Measurements from ENCODE around the gene NT5DC3. TPM values are rescaled to one million over a fixed set of nuclear protein-coding genes. Genes with fewer than 3 reads are reported as not detected.

The NT5DC3 gene
- total RNA-seq, 6 donors from 2014 or later: 3.8 to 29.3 (median 7.3) TPM

DNA sequence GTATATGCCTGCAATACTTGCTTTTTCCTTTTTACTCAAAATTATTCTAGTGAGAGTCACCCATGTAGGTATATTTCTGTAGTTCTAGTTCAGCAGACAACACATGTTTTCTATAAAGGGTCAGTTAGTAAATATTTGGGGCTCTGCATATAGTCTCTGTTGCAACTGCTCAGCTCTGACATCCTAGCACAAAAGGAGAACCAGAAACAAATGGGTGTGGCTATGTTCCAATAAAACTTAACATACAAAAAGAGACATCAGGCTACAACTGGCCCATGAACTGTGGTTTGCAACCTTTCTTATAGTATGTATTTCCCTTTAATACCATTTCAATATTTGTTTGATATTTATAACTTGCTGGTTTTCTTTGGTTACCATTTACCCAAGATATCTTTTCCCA is 11.9 kb downstream of the NT5DC3 start:
- ATAC-seq (ENCODE audit: low FRiP score in 2 of 2): peak in 1 of 2 donors; percentile 65
- TF ChIP-seq, protein P1, sequence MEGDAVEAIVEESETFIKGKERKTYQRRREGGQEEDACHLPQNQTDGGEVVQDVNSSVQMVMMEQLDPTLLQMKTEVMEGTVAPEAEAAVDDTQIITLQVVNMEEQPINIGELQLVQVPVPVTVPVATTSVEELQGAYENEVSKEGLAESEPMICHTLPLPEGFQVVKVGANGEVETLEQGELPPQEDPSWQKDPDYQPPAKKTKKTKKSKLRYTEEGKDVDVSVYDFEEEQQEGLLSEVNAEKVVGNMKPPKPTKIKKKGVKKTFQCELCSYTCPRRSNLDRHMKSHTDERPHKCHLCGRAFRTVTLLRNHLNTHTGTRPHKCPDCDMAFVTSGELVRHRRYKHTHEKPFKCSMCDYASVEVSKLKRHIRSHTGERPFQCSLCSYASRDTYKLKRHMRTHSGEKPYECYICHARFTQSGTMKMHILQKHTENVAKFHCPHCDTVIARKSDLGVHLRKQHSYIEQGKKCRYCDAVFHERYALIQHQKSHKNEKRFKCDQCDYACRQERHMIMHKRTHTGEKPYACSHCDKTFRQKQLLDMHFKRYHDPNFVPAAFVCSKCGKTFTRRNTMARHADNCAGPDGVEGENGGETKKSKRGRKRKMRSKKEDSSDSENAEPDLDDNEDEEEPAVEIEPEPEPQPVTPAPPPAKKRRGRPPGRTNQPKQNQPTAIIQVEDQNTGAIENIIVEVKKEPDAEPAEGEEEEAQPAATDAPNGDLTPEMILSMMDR (IDR thresholded peaks at IDR 0.05): no peak
- TF ChIP-seq POLR2A (IDR thresholded peaks at IDR 0.05): no peak
- TF ChIP-seq POLR2AphosphoS5 (IDR thresholded peaks at IDR 0.05): no peak
- no peak for TF ChIP-seq EP300 (IDR thresholded peaks at IDR 0.05)

DNA sequence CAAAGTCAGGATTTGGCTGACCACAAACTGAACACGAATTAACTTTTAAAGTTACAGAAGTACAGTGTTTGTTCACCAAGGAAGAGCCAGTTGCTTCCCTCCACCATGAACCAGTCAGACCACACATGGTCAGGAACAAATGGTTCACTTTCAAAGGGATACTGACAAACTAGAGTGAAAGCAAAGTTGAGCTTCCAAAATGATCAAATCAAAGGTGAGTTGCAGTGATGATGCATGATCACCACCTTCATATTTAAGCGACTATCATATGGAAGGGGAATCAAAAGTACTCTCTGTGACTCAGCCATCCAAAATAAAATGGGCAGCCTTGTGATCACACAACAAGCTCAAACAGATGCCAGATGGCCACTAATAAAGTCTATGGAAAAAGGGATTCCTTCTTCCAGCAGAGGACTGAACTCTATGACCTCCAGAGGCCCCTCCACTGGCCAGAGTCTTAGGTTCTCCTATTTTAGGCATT is 13.1 kb downstream of the NT5DC3 start:
- no peaks in the 10 kb centered on the region for H3K36me3 ChIP-seq
- ATAC-seq (ENCODE audit: low FRiP score in 2 of 2) (no peak), DNase-seq (no peak)
- H3K27ac ChIP-seq: no peak overlapping the region
- H3K4me1 ChIP-seq: peaks cover 0 to 3% (median 0%) of the 10 kb centered on the region in 4 donors
- no peaks in the 10 kb centered on the region for H3K27me3 ChIP-seq
- 58 to 66% methylated on average over 2 of the region's 2 CpGs for WGBS, 2 donors
- no peak overlapping the region for H3K4me3 ChIP-seq
- H3K9me3 ChIP-seq: no peaks in the 10 kb centered on the region
- no peak for TF ChIP-seq POLR2A (IDR thresholded peaks at IDR 0.05)
- no peak for TF ChIP-seq POLR2AphosphoS5 (IDR thresholded peaks at IDR 0.05)
- TF ChIP-seq, protein P1 (IDR thresholded peaks at IDR 0.05): no peak
- no peak for TF ChIP-seq EP300 (IDR thresholded peaks at IDR 0.05)

More for the DNA sequence above, 11.9 kb downstream of the NT5DC3 start:
- Histone ChIP-seq H3K27ac (no peak overlapping the region), H3K4me1 (peaks cover 0 to 5% (median 0%) of the 10 kb centered on the region in 4 donors), H3K4me3 (no peak overlapping the region), H3K27me3 (no peaks in the 10 kb centered on the region), H3K36me3 (no peaks in the 10 kb centered on the region), H3K9me3 (no peaks in the 10 kb centered on the region)
- DNase-seq: no peak

DNA sequence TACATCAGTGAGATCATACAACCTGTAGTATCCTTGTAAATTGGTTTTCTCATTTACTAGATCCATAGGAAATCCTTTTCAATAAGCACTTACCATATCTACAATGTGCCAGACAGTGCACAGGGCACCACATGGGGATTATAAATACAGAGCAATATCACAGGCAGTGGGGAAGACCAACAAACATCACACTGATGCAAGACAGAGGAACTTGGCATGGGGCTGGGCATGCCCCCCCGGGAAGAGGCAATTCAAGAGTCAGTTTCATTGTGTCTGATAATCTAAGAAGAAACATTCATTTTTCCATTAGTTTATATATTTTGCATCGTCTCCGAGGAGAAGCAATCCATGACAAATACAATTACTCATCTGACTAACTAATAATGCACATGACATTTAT is 16.2 kb downstream of the NT5DC3 start:
- Histone ChIP-seq H3K27ac (no peak overlapping the region), H3K27me3 (no peaks in the 10 kb centered on the region), H3K36me3 (no peaks in the 10 kb centered on the region), H3K4me3 (no peak overlapping the region), H3K4me1 (no peaks in the 10 kb centered on the region), H3K9me3 (no peaks in the 10 kb centered on the region)
- TF ChIP-seq, protein P1 (IDR thresholded peaks at IDR 0.05): no peak
- no peak for TF ChIP-seq EP300 (IDR thresholded peaks at IDR 0.05)
- TF ChIP-seq POLR2AphosphoS5 (IDR thresholded peaks at IDR 0.05): no peak
- no peak for TF ChIP-seq POLR2A (IDR thresholded peaks at IDR 0.05)
- DNase-seq (no peak), ATAC-seq (ENCODE audit: low FRiP score in 2 of 2) (peak in 1 of 2 donors; percentile 34)
- 62 to 91% methylated on average over 3 of the region's 3 CpGs for WGBS, 2 donors

DNA sequence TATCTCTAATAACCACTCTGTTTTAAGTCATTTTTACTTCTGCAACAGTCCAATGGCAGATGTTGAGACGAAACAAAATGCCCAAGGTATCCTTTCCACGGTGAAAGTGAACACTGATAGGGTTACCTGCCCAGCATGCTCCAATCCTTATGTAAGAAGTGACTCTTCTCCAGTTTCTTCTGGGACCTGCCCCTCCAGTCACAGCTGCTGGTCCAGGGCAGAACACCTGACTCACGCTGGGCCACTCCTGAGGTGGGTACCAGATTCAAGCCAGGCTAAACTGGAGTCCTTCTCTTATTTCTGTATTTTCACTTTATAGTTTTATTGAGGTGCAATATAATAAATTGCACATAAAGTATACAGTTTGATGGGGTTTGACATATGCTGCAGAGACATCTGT is 16.7 kb downstream of the NT5DC3 start:
- H3K4me3 ChIP-seq: no peak overlapping the region
- TF ChIP-seq EP300 (IDR thresholded peaks at IDR 0.05): no peak
- TF ChIP-seq POLR2A (IDR thresholded peaks at IDR 0.05): no peak
- no peak for TF ChIP-seq POLR2AphosphoS5 (IDR thresholded peaks at IDR 0.05)
- TF ChIP-seq, protein P1 (IDR thresholded peaks at IDR 0.05): no peak
- H3K4me1 ChIP-seq: no peaks in the 10 kb centered on the region
- H3K36me3 ChIP-seq: no peaks in the 10 kb centered on the region
- no peak for ATAC-seq (ENCODE audit: low FRiP score in 2 of 2)
- H3K27me3 ChIP-seq: no peaks in the 10 kb centered on the region
- DNase-seq: no peak
- H3K9me3 ChIP-seq: no peaks in the 10 kb centered on the region
- WGBS, 2 donors: 74 to 91% methylated on average over 3 of the region's 3 CpGs
- no peak overlapping the region for H3K27ac ChIP-seq

DNA sequence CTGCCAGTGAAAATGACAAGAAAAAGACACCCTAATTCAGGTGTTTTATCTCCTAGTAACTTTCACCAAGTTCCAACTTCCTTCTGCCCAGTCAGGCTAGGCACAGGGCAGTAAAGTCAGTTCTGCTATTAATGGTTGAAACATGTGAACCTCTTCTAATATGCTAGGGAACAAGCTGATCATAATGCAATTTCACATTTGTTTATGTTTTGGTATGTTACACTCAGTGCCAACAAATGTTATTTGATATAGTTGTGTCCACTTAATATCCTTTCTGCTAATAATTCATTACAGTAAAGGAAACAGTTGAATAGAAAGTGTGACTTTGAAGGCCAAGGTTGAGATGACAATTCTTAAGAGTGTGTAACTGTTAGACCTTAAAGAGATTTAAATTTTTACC is 17.2 kb downstream of the NT5DC3 start:
- Histone ChIP-seq H3K27me3 (no peaks in the 10 kb centered on the region), H3K36me3 (no peaks in the 10 kb centered on the region), H3K27ac (no peak overlapping the region), H3K9me3 (no peaks in the 10 kb centered on the region), H3K4me1 (no peaks in the 10 kb centered on the region), H3K4me3 (no peak overlapping the region)
- ATAC-seq (ENCODE audit: low FRiP score in 2 of 2) (no peak), DNase-seq (no peak)
- TF ChIP-seq EP300 (IDR thresholded peaks at IDR 0.05) (no peak), POLR2A (IDR thresholded peaks at IDR 0.05) (no peak), POLR2AphosphoS5 (IDR thresholded peaks at IDR 0.05) (no peak)
- TF ChIP-seq, protein P1 (IDR thresholded peaks at IDR 0.05): no peak
